LNCaP clone FGC (cell line): ENCODE measurements around the gene PTH2R.
"Not testable (repeated sequence)": the region's sequence is repeated elsewhere in the genome, so short reads cannot be mapped to it uniquely, and the experiment has no call there.

Source experiments
- DNase-seq: peaks from one replicate; pipeline ENCODE4 v3.0.0-alpha.2; 2011; ENCODE audit warnings: low read depth
- H3K4me3 ChIP-seq: 2 replicates; pipeline ENCODE4 v1.5.1; 2011; ENCODE audit warnings: mild to moderate bottlenecking, low read depth, low read length, control low read depth
- TF ChIP-seq, protein P1 (sequence below): IDR thresholded peaks from 2 replicates; pipeline ENCODE4 v1.5.1; 2012; ENCODE audit warnings: mild to moderate bottlenecking; ENCODE audit not compliant: control insufficient read depth, insufficient read depth; ENCODE audit errors: extremely low read depth

PTH2R gene

DNA sequence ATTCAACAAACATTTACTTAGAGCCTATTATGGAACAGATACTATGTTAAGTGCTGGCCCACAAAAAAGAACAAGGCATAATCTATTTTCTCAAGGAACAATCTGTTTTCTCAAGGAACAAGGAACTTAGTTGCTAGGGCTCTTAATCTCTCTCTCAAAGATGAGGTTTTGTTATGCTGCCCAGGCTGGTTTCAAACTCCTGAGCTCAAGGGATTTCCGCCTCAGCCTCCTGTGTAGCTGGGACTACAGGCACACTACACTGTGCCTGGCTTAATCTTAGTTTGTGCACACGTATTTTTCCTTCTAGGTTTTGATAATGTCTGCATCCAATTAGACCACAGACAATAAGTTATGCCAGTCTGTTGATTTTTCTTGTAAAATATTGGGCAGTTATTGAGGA lies 89.5 kb downstream of the PTH2R start:
- H3K4me3 ChIP-seq, result no peak overlapping the region
- DNase-seq, result no peak
- TF ChIP-seq, protein P1, sequence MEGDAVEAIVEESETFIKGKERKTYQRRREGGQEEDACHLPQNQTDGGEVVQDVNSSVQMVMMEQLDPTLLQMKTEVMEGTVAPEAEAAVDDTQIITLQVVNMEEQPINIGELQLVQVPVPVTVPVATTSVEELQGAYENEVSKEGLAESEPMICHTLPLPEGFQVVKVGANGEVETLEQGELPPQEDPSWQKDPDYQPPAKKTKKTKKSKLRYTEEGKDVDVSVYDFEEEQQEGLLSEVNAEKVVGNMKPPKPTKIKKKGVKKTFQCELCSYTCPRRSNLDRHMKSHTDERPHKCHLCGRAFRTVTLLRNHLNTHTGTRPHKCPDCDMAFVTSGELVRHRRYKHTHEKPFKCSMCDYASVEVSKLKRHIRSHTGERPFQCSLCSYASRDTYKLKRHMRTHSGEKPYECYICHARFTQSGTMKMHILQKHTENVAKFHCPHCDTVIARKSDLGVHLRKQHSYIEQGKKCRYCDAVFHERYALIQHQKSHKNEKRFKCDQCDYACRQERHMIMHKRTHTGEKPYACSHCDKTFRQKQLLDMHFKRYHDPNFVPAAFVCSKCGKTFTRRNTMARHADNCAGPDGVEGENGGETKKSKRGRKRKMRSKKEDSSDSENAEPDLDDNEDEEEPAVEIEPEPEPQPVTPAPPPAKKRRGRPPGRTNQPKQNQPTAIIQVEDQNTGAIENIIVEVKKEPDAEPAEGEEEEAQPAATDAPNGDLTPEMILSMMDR, result no peak

DNA sequence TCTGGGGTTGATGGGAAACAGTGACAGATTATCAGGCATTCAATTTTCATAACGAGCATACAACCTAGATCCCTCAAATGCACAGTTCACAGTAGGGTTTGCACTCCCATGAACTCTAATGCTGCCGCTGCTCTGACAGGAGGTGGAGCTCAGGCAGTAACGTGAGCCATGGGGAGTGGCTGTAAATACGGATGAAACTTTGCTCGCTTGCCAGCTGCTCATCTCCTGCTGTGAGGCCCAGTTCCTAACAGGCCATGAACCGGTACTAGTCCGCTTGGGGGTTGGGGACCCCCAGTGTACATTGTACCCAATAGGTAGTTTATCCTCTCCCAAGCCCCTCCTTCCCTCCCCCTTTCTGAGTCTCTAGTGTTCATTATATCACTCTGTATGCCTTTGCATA lies 94.6 kb downstream of the PTH2R start:
- TF ChIP-seq, protein P1, result no peak
- no peak overlapping the region for H3K4me3 ChIP-seq

DNA sequence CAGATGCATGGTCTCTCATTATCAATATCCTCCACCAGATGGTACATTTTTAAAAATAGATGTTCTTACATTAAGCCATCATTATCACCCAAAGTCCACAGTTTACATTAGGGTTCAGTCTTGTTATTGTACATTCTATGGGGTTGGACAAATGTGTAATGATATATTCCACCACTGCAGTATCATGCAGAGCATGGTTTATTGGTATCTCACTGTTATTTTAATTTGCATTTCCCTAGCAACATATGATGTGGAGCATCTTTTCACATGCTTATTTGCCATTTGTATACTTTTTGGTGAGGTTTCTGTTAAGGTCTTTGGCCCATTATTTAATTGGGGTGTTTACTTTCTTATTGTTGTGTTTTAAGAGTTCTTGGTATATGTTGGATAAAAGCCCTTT lies 95.7 kb downstream of the PTH2R start:
- TF ChIP-seq, protein P1, result no peak
- H3K4me3 ChIP-seq, result no peak overlapping the region
- no peak for DNase-seq

More for the DNA sequence above, 94.6 kb downstream of the PTH2R start:
- no peak for DNase-seq

DNA sequence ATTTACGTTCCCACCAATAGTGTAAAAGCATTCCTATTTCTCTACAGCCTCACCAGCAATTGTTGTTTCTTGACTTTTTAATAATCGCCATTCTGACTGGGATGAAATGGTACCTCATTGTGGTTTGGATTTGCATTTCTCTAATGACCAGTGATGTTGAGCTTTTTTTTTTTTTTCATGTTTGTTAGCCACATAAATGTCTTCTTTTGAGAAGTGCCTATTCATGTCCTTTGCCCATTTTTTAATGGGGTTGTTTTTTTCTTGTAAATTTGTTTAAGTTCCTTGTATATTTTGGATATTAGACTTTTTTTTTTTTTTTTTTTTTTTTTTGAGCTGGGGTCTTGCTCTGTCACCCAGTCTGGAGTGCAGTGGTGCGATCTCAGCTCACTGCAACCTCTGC lies 98.8 kb downstream of the PTH2R start:
- not testable (repeated sequence) for DNase-seq, H3K4me3 ChIP-seq

DNA sequence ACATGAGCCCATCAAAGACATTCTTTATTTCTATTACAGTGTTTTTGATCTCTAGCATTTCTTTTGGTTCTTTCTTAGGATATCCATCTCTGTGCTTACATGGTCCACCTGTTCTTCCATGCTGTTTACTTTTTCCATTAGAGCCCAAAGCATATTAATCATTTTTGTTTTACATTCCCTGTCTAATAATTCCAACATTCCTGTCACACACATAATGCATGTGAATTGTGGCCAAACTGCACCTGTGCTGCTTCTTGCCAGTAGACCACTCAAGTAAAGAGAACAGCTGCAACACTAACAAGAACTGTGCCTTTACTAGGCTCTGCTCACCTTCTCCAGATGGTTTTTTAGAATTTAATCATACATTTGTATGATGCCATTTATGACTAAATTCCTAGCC lies 103.0 kb downstream of the PTH2R start:
- TF ChIP-seq, protein P1, result no peak
- no peak for DNase-seq
- no peak overlapping the region for H3K4me3 ChIP-seq

DNA sequence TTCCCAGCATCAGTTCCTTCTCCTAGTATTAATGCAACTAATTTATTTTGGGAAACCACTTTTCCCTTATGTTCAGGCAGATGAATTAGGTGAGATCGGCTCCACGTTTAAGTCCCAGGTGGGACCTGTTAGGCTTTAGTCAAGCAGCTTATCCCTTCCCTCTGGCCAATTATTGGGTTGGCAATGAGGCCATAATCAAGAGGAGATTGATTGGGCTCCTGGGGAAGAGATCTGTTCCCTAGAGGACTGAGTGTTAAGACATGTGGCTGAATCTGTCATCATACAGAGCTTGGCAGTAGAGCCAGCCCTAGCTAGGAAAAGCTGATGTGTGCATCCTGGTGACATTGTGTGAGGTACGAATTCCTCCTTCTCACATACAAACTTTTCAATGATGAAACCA lies 104.4 kb downstream of the PTH2R start:
- no peak overlapping the region for H3K4me3 ChIP-seq
- DNase-seq, result no peak
- TF ChIP-seq, protein P1, result no peak

DNA sequence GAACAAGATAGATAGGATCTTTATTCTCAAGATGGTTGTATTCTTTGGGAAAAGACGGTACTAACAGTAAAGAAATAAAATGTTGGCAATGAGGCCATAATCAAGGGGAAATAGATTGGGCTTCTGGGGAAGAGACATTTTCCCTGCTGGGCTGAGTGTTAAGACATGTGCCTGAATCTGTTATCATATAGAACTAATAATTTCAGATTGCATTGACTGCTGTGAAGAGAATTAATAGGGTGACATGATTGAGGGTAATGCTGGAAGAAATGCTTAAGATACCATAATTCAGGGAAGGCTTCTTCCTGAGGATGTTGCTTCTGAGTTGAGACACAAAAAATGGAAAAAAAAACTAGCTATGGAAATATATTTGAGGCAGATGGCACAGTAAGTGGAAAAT lies 105.0 kb downstream of the PTH2R start:
- TF ChIP-seq, protein P1, result no peak
- no peak overlapping the region for H3K4me3 ChIP-seq
- no peak for DNase-seq
